HG03342 (cell line): ENCODE measurements around the gene RALGAPB.
"Not testable (repeated sequence)": the region's sequence is repeated elsewhere in the genome, so short reads cannot be mapped to it uniquely, and the experiment has no call there.

Source experiments
- ATAC-seq: cut with Tn5 transposase; IDR thresholded peaks from one replicate; pipeline ENCODE4 v1.9.1; 2021; ENCODE audit warnings: mild to moderate bottlenecking, moderate library complexity; ENCODE audit not compliant: unreplicated experiment

RALGAPB gene

GRCh38 chr20:38485041-38485440 lies 12.4 kb downstream of the RALGAPB start:
- ATAC-seq: no peak

GRCh38 chr20:38489181-38489580 lies 16.5 kb downstream of the RALGAPB start:
- ATAC-seq: no peak

- no peak for ATAC-seq
Observed at GRCh38 chr20:38497246-38497935, 24.7 kb downstream of the RALGAPB start.

GRCh38 chr20:38498909-38499308 lies 26.3 kb downstream of the RALGAPB start:
- no peak for ATAC-seq

GRCh38 chr20:38499366-38499765 lies 26.7 kb downstream of the RALGAPB start:
- no peak for ATAC-seq

- no peak for ATAC-seq
Observed at GRCh38 chr20:38501858-38502436, 29.3 kb downstream of the RALGAPB start.

- ATAC-seq: no peak
Observed at GRCh38 chr20:38504368-38505090, 31.9 kb downstream of the RALGAPB start.

GRCh38 chr20:38505091-38505455 lies 32.4 kb downstream of the RALGAPB start:
- ATAC-seq: no peak

GRCh38 chr20:38511726-38512125 lies 39.1 kb downstream of the RALGAPB start:
- not testable (repeated sequence) for ATAC-seq

- no peak for ATAC-seq
Observed at GRCh38 chr20:38514185-38514584, 41.5 kb downstream of the RALGAPB start.

- ATAC-seq: no peak
Observed at GRCh38 chr20:38514947-38515346, 42.3 kb downstream of the RALGAPB start.

GRCh38 chr20:38515631-38516030 lies 43.0 kb downstream of the RALGAPB start:
- no peak for ATAC-seq

- no peak for ATAC-seq
Observed at GRCh38 chr20:38519426-38519825, 46.8 kb downstream of the RALGAPB start.

GRCh38 chr20:38520261-38520660 lies 47.6 kb downstream of the RALGAPB start:
- no peak for ATAC-seq

- no peak for ATAC-seq
Observed at GRCh38 chr20:38523697-38524096, 51.1 kb downstream of the RALGAPB start.

GRCh38 chr20:38528167-38528566 lies 55.5 kb downstream of the RALGAPB start:
- ATAC-seq: no peak

- no peak for ATAC-seq
Observed at GRCh38 chr20:38531021-38531420, 58.4 kb downstream of the RALGAPB start.

GRCh38 chr20:38534756-38535155 lies 62.1 kb downstream of the RALGAPB start:
- no peak for ATAC-seq

- no peak for ATAC-seq
Observed at GRCh38 chr20:38536310-38536709, 63.7 kb downstream of the RALGAPB start.

- no peak for ATAC-seq
Observed at GRCh38 chr20:38537176-38537575, 64.5 kb downstream of the RALGAPB start.

GRCh38 chr20:38538789-38539188 lies 66.1 kb downstream of the RALGAPB start:
- ATAC-seq: no peak
